PC-3 (cell line): ENCODE data around the gene MPZL1. TPM values are rescaled to one million over a fixed set of nuclear protein-coding genes. Genes with fewer than 3 reads are reported as not detected.

ENCODE experiments used
- ATAC-seq: fragments of 200-7000 bp; cut with Tn5 transposase; 2 replicates; pipeline ENCODE4 v1.9.1; 2020; ENCODE audit warnings: mild to moderate bottlenecking, moderate library complexity
- BruUV-seq: library from RNA; stranded (reverse); fragments of 400-500 nt; replicated peaks from 2 replicates; lab custom pipeline; 2021; lab: Mats Ljungman, UMichigan
- CTCF ChIA-PET: fragments of 300-600 bp; sonication (Branson Sonifier 250); formaldehyde crosslinking; loops from one replicate; lab custom pipeline; 2022; ENCODE audit warnings: antibody characterized with exemption; lab: Charles Lee
- POLR2A ChIA-PET: fragments of 300-600 bp; sonication (Branson Sonifier 250); formaldehyde crosslinking; loops from one replicate; lab custom pipeline; 2022; ENCODE audit warnings: antibody characterized with exemption; ENCODE audit not compliant: unreplicated experiment; lab: Charles Lee
- DNase-seq: peaks from one replicate; pipeline ENCODE4 v3.0.0-alpha.2; 2015
- H2AFZ ChIP-seq: fragments of 300-600 bp; sonication (generic); 2 replicates; pipeline ENCODE4 v1.6.0; 2016; ENCODE audit warnings: antibody characterized with exemption, low read length
- H3F3A ChIP-seq: fragments of 300-600 bp; sonication (generic); one replicate; pipeline ENCODE4 v1.6.0; 2017; ENCODE audit warnings: antibody characterized with exemption, low read length, control low read depth, mild to moderate bottlenecking; ENCODE audit not compliant: unreplicated experiment
- H3K27ac ChIP-seq: fragments of 300-600 bp; sonication (generic); 2 replicates; pipeline ENCODE4 v1.5.1; 2016; ENCODE audit warnings: mild to moderate bottlenecking, low read length
- H3K27me3 ChIP-seq: fragments of 300-600 bp; sonication (generic); 2 replicates; pipeline ENCODE4 v1.6.1; 2016; ENCODE audit warnings: low read length, mixed read lengths
- H3K36me3 ChIP-seq: fragments of 300-600 bp; sonication (generic); 2 replicates; pipeline ENCODE4 v1.6.1; 2016; ENCODE audit warnings: low read depth, mixed run types, low read length, mixed read lengths
- H3K4me1 ChIP-seq: fragments of 300-600 bp; sonication (generic); 2 replicates; pipeline ENCODE4 v1.5.1; 2016; ENCODE audit warnings: low read length; ENCODE audit not compliant: insufficient read depth
- H3K4me2 ChIP-seq: fragments of 300-600 bp; sonication (generic); 2 replicates; pipeline ENCODE4 v1.6.0; 2016; ENCODE audit warnings: low read length
- H3K4me3 ChIP-seq: fragments of 300-600 bp; sonication (generic); 2 replicates; pipeline ENCODE4 v1.5.1; 2016; ENCODE audit warnings: mild to moderate bottlenecking, low read length, mixed read lengths
- H3K79me2 ChIP-seq: fragments of 300-600 bp; sonication (generic); 2 replicates; pipeline ENCODE4 v1.6.1; 2017; ENCODE audit warnings: low read length, mixed read lengths
- H3K9ac ChIP-seq: fragments of 300-600 bp; sonication (generic); 2 replicates; pipeline ENCODE4 v1.6.0; 2016; ENCODE audit warnings: mild to moderate bottlenecking, low read length
- H3K9me2 ChIP-seq: fragments of 300-600 bp; sonication (generic); replicated peaks from 2 replicates; pipeline ENCODE4 v1.6.1; 2016; ENCODE audit warnings: mixed run types, low read length, mixed read lengths
- H3K9me3 ChIP-seq: fragments of 300-600 bp; sonication (generic); 2 replicates; pipeline ENCODE4 v1.6.1; 2016; ENCODE audit warnings: low read length, mixed read lengths
- H4K20me1 ChIP-seq: fragments of 300-600 bp; sonication (generic); 2 replicates; pipeline ENCODE4 v1.6.1; 2016; ENCODE audit warnings: low read length, mixed read lengths
- EZH2 ChIP-seq: fragments of 300-600 bp; sonication (generic); IDR thresholded peaks from one replicate; pipeline ENCODE4 v1.6.1; 2017; ENCODE audit warnings: antibody characterized with exemption, mild to moderate bottlenecking, low read length; ENCODE audit not compliant: unreplicated experiment
- EZH2phosphoT487 ChIP-seq: fragments of 300-600 bp; sonication (generic); IDR thresholded peaks from 2 replicates; pipeline ENCODE4 v1.6.1; 2018; ENCODE audit warnings: mild to moderate bottlenecking, antibody characterized with exemption, low read length, borderline replicate concordance
- intact Hi-C: fragments of 100-400 bp; cut with micrococcal nuclease; formaldehyde crosslinking; loops from 2 replicates; pipeline ENCODE4 v1.9.0; 2023
- total RNA-seq: library from RNA; depleted of rRNA; stranded (reverse); fragments of >200 nt; gene quantifications from 2 replicates; pipeline ENCODE4 v1.2.3, GENCODE V29; 2014
- TF ChIP-seq, protein P1 (sequence below): fragments of 300-600 bp; sonication (generic); conservative IDR thresholded peaks from 2 replicates; pipeline ENCODE4 v1.5.1; 2017; ENCODE audit warnings: antibody characterized with exemption, low read depth, mild to moderate bottlenecking, low read length

Gene MPZL1
- total RNA-seq, 1 experiment from 2014 or later = 86.5 TPM

DNA sequence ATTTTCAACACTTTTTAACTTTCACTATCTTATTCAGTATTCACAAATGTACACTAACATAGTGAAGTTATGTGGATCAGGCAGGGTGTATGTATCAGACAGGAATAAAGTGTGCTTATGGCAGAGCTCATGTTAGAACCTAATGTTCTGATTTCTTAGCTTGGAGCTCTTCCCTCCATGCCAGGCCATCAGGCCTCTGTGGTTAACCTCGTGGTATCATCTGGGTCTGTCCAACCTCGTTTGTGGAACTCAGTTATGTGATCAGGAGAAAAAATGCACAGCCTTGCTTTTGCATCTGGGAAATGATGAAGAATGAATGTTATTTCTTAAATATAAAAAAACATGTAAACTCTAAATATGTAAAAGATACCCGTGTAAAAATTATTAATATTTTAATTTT is 86.9 kb downstream of the MPZL1 start:
- TF ChIP-seq, protein P1, sequence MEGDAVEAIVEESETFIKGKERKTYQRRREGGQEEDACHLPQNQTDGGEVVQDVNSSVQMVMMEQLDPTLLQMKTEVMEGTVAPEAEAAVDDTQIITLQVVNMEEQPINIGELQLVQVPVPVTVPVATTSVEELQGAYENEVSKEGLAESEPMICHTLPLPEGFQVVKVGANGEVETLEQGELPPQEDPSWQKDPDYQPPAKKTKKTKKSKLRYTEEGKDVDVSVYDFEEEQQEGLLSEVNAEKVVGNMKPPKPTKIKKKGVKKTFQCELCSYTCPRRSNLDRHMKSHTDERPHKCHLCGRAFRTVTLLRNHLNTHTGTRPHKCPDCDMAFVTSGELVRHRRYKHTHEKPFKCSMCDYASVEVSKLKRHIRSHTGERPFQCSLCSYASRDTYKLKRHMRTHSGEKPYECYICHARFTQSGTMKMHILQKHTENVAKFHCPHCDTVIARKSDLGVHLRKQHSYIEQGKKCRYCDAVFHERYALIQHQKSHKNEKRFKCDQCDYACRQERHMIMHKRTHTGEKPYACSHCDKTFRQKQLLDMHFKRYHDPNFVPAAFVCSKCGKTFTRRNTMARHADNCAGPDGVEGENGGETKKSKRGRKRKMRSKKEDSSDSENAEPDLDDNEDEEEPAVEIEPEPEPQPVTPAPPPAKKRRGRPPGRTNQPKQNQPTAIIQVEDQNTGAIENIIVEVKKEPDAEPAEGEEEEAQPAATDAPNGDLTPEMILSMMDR = no peak
- TF ChIP-seq EZH2phosphoT487 = no peak
- no peak for TF ChIP-seq EZH2
- CTCF ChIA-PET = no interaction called here

DNA sequence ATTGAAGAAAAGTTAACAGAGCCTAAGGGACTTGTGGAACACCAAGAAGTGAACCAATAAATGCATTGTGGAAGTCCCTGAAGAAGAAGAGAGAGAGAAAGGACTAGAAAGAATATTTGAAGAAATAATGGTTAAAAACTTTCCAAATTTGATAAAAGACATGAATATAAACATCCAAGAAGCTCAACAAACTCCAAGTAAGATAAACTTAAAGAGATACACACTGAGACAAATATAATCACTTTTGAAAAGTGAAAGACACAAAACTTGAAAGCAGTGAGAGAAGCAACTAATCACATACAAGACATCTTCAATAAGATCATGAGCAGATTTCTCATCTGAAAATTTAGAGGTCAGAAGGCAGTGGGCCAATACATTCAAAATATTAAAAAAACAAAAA is 91.2 kb downstream of the MPZL1 start:
- H3K9ac ChIP-seq = no peak overlapping the region
- H3K9me3 ChIP-seq = no peaks in the 10 kb centered on the region
- ChIA-PET CTCF (no interaction called here), POLR2A (no interaction called here)
- intact Hi-C loops = no loop called here
- no peak overlapping the region for H3K4me3 ChIP-seq
- BruUV-seq = no TSS peak
- peaks cover 5% of the 10 kb centered on the region for H3F3A ChIP-seq
- H2AFZ ChIP-seq = no peak overlapping the region
- H3K27me3 ChIP-seq = no peaks in the 10 kb centered on the region
- ATAC-seq = no peak
- DNase-seq = no peak
- no peaks in the 10 kb centered on the region for H3K79me2 ChIP-seq
- H4K20me1 ChIP-seq = no peaks in the 10 kb centered on the region
- H3K9me2 ChIP-seq = no peaks in the 10 kb centered on the region
- 0 out of 2 replicates have a peak, but pooled peaks cover 4% of the 10 kb centered on the region for H3K4me1 ChIP-seq
- H3K36me3 ChIP-seq = no peaks in the 10 kb centered on the region
- TF ChIP-seq, protein P1 = no peak
- TF ChIP-seq EZH2 = no peak
- no peak for TF ChIP-seq EZH2phosphoT487
- H3K27ac ChIP-seq = no peak overlapping the region
- no peak overlapping the region for H3K4me2 ChIP-seq

More for the DNA sequence above, 86.9 kb downstream of the MPZL1 start:
- no peaks in the 10 kb centered on the region for H3K9me2 ChIP-seq
- no TSS peak for BruUV-seq
- H4K20me1 ChIP-seq = no peaks in the 10 kb centered on the region
- ATAC-seq = no peak
- no peak overlapping the region for H3K9ac ChIP-seq
- intact Hi-C loops = no loop called here
- no peaks in the 10 kb centered on the region for H3F3A ChIP-seq
- no peaks in the 10 kb centered on the region for H3K79me2 ChIP-seq
- no peak overlapping the region for H3K4me3 ChIP-seq
- no peak overlapping the region for H3K4me2 ChIP-seq
- no peaks in the 10 kb centered on the region for H3K9me3 ChIP-seq
- no peak overlapping the region for H3K27ac ChIP-seq
- H2AFZ ChIP-seq = no peak overlapping the region
- POLR2A ChIA-PET = no interaction called here
- H3K36me3 ChIP-seq = no peaks in the 10 kb centered on the region
- no peak for DNase-seq
- no peaks in the 10 kb centered on the region for H3K4me1 ChIP-seq
- no peaks in the 10 kb centered on the region for H3K27me3 ChIP-seq

- H3K9me2 ChIP-seq = no peaks in the 10 kb centered on the region
- H3K27ac ChIP-seq = no peak overlapping the region
- H3K4me2 ChIP-seq = no peak overlapping the region
- H3K27me3 ChIP-seq = no peaks in the 10 kb centered on the region
- no TSS peak for BruUV-seq
- no peak for DNase-seq
- no peaks in the 10 kb centered on the region for H4K20me1 ChIP-seq
- no peaks in the 10 kb centered on the region for H3K9me3 ChIP-seq
- ATAC-seq = no peak
- TF ChIP-seq, protein P1 = no peak
- TF ChIP-seq EZH2phosphoT487 (no peak), EZH2 (no peak)
- no peak overlapping the region for H2AFZ ChIP-seq
- POLR2A ChIA-PET = no interaction called here
- no peaks in the 10 kb centered on the region for H3K36me3 ChIP-seq
- H3K4me3 ChIP-seq = no peak overlapping the region
- CTCF ChIA-PET = no interaction called here
- no peaks in the 10 kb centered on the region for H3K79me2 ChIP-seq
- no peak overlapping the region for H3K9ac ChIP-seq
- peaks cover 6% of the 10 kb centered on the region for H3F3A ChIP-seq
- peaks cover 9% of the 10 kb centered on the region for H3K4me1 ChIP-seq
- intact Hi-C loops = loop anchor here (5.0 kb wide), 1 partner anchor 267 kb away; no protein-coding TSS in a partner anchor
Measured at GRCh38 chr1:167815650-167816049, 93.9 kb downstream of the MPZL1 start.
